T-helper 2 cell treated with Interferon-gamma antibody and Interleukin-4, amounts not matched to agents 100 ng/mL and 5 ng/mL, for 36 hours (primary cell): ENCODE results near the gene HSPA6. TPM values are rescaled to one million over a fixed set of nuclear protein-coding genes. Genes with fewer than 3 reads are reported as not detected.
"Not testable (repeated sequence)": the region's sequence is repeated elsewhere in the genome, so short reads cannot be mapped to it uniquely, and the experiment has no call there.

Experiments used
- intact Hi-C: fragments of 100-400 bp; cut with micrococcal nuclease; formaldehyde crosslinking; loops from one replicate; pipeline ENCODE4 v1.15.1; 2023
- total RNA-seq: library from RNA; stranded (reverse); gene quantifications from 2 replicates; pipeline ENCODE4 v1.2.3, GENCODE V29; 2022

HSPA6 gene
- total RNA-seq, 1 donor from 2014 or later = 3.7 TPM

- intact Hi-C loops = no loop called here
These were observed 21.5 kb upstream of the HSPA6 start for GRCh38 chr1:161502641-161503393.

GRCh38 chr1:161503394-161503748 is 21.0 kb upstream of the HSPA6 start:
- intact Hi-C loops = no loop called here

GRCh38 chr1:161505686-161506085 is 18.7 kb upstream of the HSPA6 start:
- intact Hi-C loops = no loop called here

- intact Hi-C loops = no loop called here
These were observed 17.8 kb upstream of the HSPA6 start for GRCh38 chr1:161506336-161507223.

- intact Hi-C loops = no loop called here
These were observed 13.9 kb upstream of the HSPA6 start for GRCh38 chr1:161510477-161510876.

- intact Hi-C loops = no loop called here
These were observed 13.2 kb upstream of the HSPA6 start for GRCh38 chr1:161511018-161511755.

- intact Hi-C loops = no loop called here
These were observed 12.6 kb upstream of the HSPA6 start for GRCh38 chr1:161511756-161512060.

GRCh38 chr1:161512636-161513447 is 11.5 kb upstream of the HSPA6 start:
- intact Hi-C loops = not testable (repeated sequence)

- intact Hi-C loops = not testable (repeated sequence)
These were observed 10.9 kb upstream of the HSPA6 start for GRCh38 chr1:161513448-161513780.

GRCh38 chr1:161513953-161514352 is 10.4 kb upstream of the HSPA6 start:
- intact Hi-C loops = not testable (repeated sequence)

- intact Hi-C loops = loop anchor here (2.0 to 5.0 kb wide), 2 partner anchors 18 to 74 kb away; no protein-coding TSS in a partner anchor
These were observed 1.1 kb upstream of the HSPA6 start for GRCh38 chr1:161523041-161523816.

- intact Hi-C loops = loop anchor here (5.0 kb wide), 1 partner anchor 72 kb away; no protein-coding TSS in a partner anchor
These were observed 477 bp downstream of the HSPA6 start for GRCh38 chr1:161524742-161525291.

- intact Hi-C loops = not testable (repeated sequence)
These were observed 981 bp downstream of the HSPA6 start for GRCh38 chr1:161525321-161525720.

GRCh38 chr1:161525918-161526317 is 1.6 kb downstream of the HSPA6 start:
- intact Hi-C loops = not testable (repeated sequence)

GRCh38 chr1:161528550-161528949 is 4.2 kb downstream of the HSPA6 start:
- intact Hi-C loops = not testable (repeated sequence)

GRCh38 chr1:161529463-161530104 is 5.2 kb downstream of the HSPA6 start:
- intact Hi-C loops = loop anchor here (1.0 to 2.0 kb wide), 2 partner anchors 83 to 237 kb away; partner anchors contain the start of gene ATF6

- intact Hi-C loops = loop anchor here (1.0 to 2.0 kb wide), 2 partner anchors 83 to 236 kb away; partner anchors contain the start of gene ATF6
These were observed 5.8 kb downstream of the HSPA6 start for GRCh38 chr1:161530158-161530557.

GRCh38 chr1:161530671-161531641 is 6.6 kb downstream of the HSPA6 start:
- intact Hi-C loops = loop anchor here (1.0 to 2.0 kb wide), 3 partner anchors 9 to 235 kb away; partner anchors contain the start of gene ATF6
